DOHH2 (cell line): Measurements from ENCODE around the gene YIF1B.

Experiments
- EZH2phosphoT487 ChIP-seq: fragments of 200-600 bp; sonication (generic); IDR thresholded peaks from 2 replicates; pipeline ENCODE4 v1.6.1; 2017; ENCODE audit warnings: borderline replicate concordance, mild to moderate bottlenecking, antibody characterized with exemption, low read length, moderate library complexity, mixed read lengths
- TF ChIP-seq, protein P1 (sequence below): fragments of 200-600 bp; sonication (generic); IDR thresholded peaks from one replicate; pipeline ENCODE4 v1.5.1; 2014; ENCODE audit warnings: antibody characterized with exemption, mild to moderate bottlenecking, low read depth, low read length; ENCODE audit not compliant: poor library complexity, severe bottlenecking

DNA sequence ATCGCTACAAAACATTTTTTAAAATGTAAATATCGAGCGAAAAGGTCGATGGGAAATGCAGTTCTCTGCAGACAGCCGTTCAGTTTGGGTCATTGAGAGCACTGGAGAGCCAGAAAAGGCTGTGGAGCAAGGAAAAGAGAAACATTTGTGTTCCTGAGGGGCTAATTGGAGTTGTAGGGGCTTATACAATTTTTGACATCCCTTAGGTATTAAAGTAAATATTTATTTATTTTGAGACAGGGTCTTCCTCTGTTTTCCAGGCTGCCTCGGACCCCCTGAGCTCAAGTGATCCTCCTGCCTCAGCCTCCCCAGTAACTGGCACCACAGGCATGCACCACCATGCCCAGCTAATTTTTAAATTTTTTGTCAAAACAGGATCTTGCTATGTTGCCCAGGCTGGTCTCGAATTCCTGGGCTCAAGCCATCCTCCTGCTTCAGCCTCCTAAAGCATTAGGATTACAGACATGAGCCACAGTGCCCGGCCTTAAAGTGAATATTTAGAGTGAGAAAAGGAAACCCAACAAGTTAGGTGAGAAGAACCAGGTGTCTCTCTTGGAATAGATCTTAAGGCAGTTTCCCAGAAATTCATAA lies 825 bp upstream of the YIF1B start:
- TF ChIP-seq, protein P1, sequence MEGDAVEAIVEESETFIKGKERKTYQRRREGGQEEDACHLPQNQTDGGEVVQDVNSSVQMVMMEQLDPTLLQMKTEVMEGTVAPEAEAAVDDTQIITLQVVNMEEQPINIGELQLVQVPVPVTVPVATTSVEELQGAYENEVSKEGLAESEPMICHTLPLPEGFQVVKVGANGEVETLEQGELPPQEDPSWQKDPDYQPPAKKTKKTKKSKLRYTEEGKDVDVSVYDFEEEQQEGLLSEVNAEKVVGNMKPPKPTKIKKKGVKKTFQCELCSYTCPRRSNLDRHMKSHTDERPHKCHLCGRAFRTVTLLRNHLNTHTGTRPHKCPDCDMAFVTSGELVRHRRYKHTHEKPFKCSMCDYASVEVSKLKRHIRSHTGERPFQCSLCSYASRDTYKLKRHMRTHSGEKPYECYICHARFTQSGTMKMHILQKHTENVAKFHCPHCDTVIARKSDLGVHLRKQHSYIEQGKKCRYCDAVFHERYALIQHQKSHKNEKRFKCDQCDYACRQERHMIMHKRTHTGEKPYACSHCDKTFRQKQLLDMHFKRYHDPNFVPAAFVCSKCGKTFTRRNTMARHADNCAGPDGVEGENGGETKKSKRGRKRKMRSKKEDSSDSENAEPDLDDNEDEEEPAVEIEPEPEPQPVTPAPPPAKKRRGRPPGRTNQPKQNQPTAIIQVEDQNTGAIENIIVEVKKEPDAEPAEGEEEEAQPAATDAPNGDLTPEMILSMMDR = no peak
- TF ChIP-seq EZH2phosphoT487 = no peak
